K562 (cell line): ENCODE data around the gene NKIRAS1. TPM values are rescaled to one million over a fixed set of nuclear protein-coding genes. Genes with fewer than 3 reads are reported as not detected.
A peak's percentile ranks its signal among the peaks of the same experiment; 100 is the strongest.

ENCODE experiments used
- ATAC-seq: fragments of 200-7000 bp; cut with Tn5 transposase; 3 replicates; pipeline ENCODE4 v1.9.1; 2020; ENCODE audit warnings: moderate library complexity
- BruUV-seq: library from RNA; stranded (reverse); fragments of 400-500 nt; replicated peaks from 2 replicates; lab custom pipeline; 2021; lab: Mats Ljungman, UMichigan
- CTCF ChIA-PET: fragments of 300-600 bp; formaldehyde crosslinking; extraction: SDS; loops from one replicate; lab custom pipeline; 2021; ENCODE audit warnings: low intra/inter-chr PET ratio; lab: Yijun Ruan, JAX
- POLR2A ChIA-PET: fragments of 300-600, 350-650 bp; sonication (Branson Sonifier 250); formaldehyde crosslinking; extraction: SDS; loops from one replicate; lab custom pipeline; 2021; ENCODE audit warnings: antibody characterized with exemption, inconsistent platforms; lab: Yijun Ruan, JAX
- DNase-seq, 4 experiments: peaks; one replicate each; pipeline versions ENCODE4 v3.0.0 to v3.0.0-alpha.2; 2011 to 2018; ENCODE audit warnings: low spot score in 3 of 4, mixed read lengths in 3 of 4; ENCODE audit errors: extremely low read depth in 1 of 4
- FAIRE-seq: peaks from 2 replicates; lab custom pipeline; 2011; peaks lifted over from hg19 to GRCh38; lab: Jason Lieb, UNC
- H2AFZ ChIP-seq: 2 replicates; pipeline ENCODE4 v1.6.0; 2011; ENCODE audit warnings: low read depth, low read length, control low read depth, inconsistent platforms
- H3K27ac ChIP-seq: fragments of 200-600 bp; 3 replicates; pipeline ENCODE4 v1.8.0; 2011; ENCODE audit warnings: low read depth, mild to moderate bottlenecking, control low read depth, inconsistent platforms, low read length, moderate library complexity, mixed read lengths; ENCODE audit errors: extremely low read depth
- H3K27me3 ChIP-seq, 2 experiments: fragments of 300-600 bp in 1 of 2; 2 replicates in 1 of 2; 3 replicates in 1 of 2; pipeline versions ENCODE4 v1.6.0 to v1.8.0; 2011; ENCODE audit warnings: inconsistent platforms in 2 of 2, low read length in 2 of 2, mild to moderate bottlenecking in 1 of 2, mixed read lengths in 1 of 2, moderate library complexity in 1 of 2; ENCODE audit not compliant: control insufficient read depth in 2 of 2, insufficient read depth in 2 of 2
- H3K36me3 ChIP-seq: fragments of 300-600 bp; 3 replicates; pipeline ENCODE4 v1.8.0; 2011; ENCODE audit warnings: mild to moderate bottlenecking, low read length, inconsistent platforms; ENCODE audit not compliant: control insufficient read depth, insufficient read depth
- H3K4me1 ChIP-seq, 2 experiments: fragments of 200-600 bp in 1 of 2; replicated peaks in 1 of 2; 2 replicates in 1 of 2; 3 replicates in 1 of 2; pipeline versions ENCODE4 v1.5.1 to v1.8.0; 2011; ENCODE audit warnings: inconsistent platforms in 2 of 2, low read length in 2 of 2, mild to moderate bottlenecking in 1 of 2, mixed read lengths in 1 of 2, moderate library complexity in 1 of 2; ENCODE audit not compliant: control insufficient read depth in 2 of 2, insufficient read depth in 2 of 2
- H3K4me2 ChIP-seq: 2 replicates; pipeline ENCODE4 v1.6.1; 2011; ENCODE audit warnings: low read length, control low read depth, inconsistent platforms, mixed read lengths; ENCODE audit not compliant: insufficient read depth
- H3K4me3 ChIP-seq: fragments of 200-600 bp; sonication (generic), shearing (Covaris generic); 2 replicates; pipeline ENCODE4 v1.5.1; 2016; ENCODE audit warnings: control low read depth, inconsistent platforms
- H3K79me2 ChIP-seq: fragments of 200-600 bp; 3 replicates; pipeline ENCODE4 v1.8.0; 2011; ENCODE audit warnings: low read length, inconsistent platforms; ENCODE audit not compliant: control insufficient read depth, insufficient read depth
- H3K9ac ChIP-seq, 2 experiments: 2 replicates each; pipeline versions ENCODE4 v1.6.0 to v1.6.1; 2011; ENCODE audit warnings: low read depth in 2 of 2, low read length in 2 of 2, control low read depth in 1 of 2, inconsistent platforms in 1 of 2, mild to moderate bottlenecking in 1 of 2, mixed read lengths in 1 of 2; ENCODE audit not compliant: insufficient read depth in 1 of 2
- H3K9me1 ChIP-seq: one replicate; pipeline ENCODE4 v1.6.0; 2011; ENCODE audit warnings: inconsistent platforms, mild to moderate bottlenecking, low read length, moderate library complexity; ENCODE audit not compliant: control insufficient read depth, insufficient read depth
- H3K9me3 ChIP-seq: replicated peaks from 2 replicates; pipeline ENCODE4 v1.5.1; 2011; ENCODE audit warnings: low read depth, low read length, inconsistent platforms; ENCODE audit not compliant: control insufficient read depth, insufficient read depth
- H4K20me1 ChIP-seq: replicated peaks from 2 replicates; pipeline ENCODE4 v1.6.1; 2011; ENCODE audit warnings: low read length, inconsistent platforms, mixed read lengths; ENCODE audit not compliant: control insufficient read depth, insufficient read depth
- ARNT ChIP-seq, 2 experiments: fragments of 450-650 bp; IDR thresholded peaks; 2 replicates each; pipeline ENCODE4 v1.6.1; 2016; ENCODE audit warnings: mild to moderate bottlenecking in 1 of 2
- CBX1 ChIP-seq: sonication (generic); IDR thresholded peaks from 2 replicates; pipeline ENCODE4 v1.6.1; 2016; ENCODE audit warnings: antibody characterized with exemption, low read depth, mild to moderate bottlenecking
- FOXK2 ChIP-seq, 2 experiments: fragments of 450-650 bp; IDR thresholded peaks in 1 of 2; conservative IDR thresholded peaks in 1 of 2; 2 replicates each; pipeline ENCODE4 v1.6.1; 2016; ENCODE audit warnings: low read depth in 2 of 2, mild to moderate bottlenecking in 1 of 2
- GABPB1 ChIP-seq: sonication (generic); formaldehyde crosslinking; IDR thresholded peaks from 2 replicates; pipeline ENCODE4 v1.8.0; 2022; ENCODE audit warnings: mild to moderate bottlenecking, missing genetic modification reagents
- PCBP1 ChIP-seq: fragments of 200-400 bp; formaldehyde crosslinking; IDR thresholded peaks from 2 replicates; pipeline ENCODE4 v1.6.1; 2018; ENCODE audit warnings: mild to moderate bottlenecking, low read depth, low read length; ENCODE audit not compliant: poor library complexity, severe bottlenecking
- POLR2A ChIP-seq: fragments of 450-650 bp; conservative IDR thresholded peaks from 2 replicates; pipeline ENCODE4 v1.6.1; 2016
- SRSF7 ChIP-seq: fragments of 200-400 bp; formaldehyde crosslinking; optimal IDR thresholded peaks from 2 replicates; pipeline ENCODE3; 2017; ENCODE audit warnings: mild to moderate bottlenecking, low read depth, low read length
- TAF9B ChIP-seq: fragments of 450-650 bp; IDR thresholded peaks from 2 replicates; pipeline ENCODE4 v1.6.1; 2018; ENCODE audit warnings: mild to moderate bottlenecking; ENCODE audit not compliant: partially characterized antibody
- WHSC1 ChIP-seq: IDR thresholded peaks from one replicate; pipeline ENCODE4 v1.6.1; 2012; ENCODE audit warnings: low read length, control low read depth, inconsistent platforms
- ZFP30 ChIP-seq: fragments of 250-450 bp; sonication (Bioruptor Pico); IDR thresholded peaks from 2 replicates; pipeline ENCODE4 v1.8.0; 2022; ENCODE audit warnings: moderate library complexity, mild to moderate bottlenecking, inconsistent platforms, borderline replicate concordance
- ZNF124 ChIP-seq: sonication (generic); formaldehyde crosslinking; IDR thresholded peaks from 2 replicates; pipeline ENCODE4 v1.8.1; 2022; ENCODE audit warnings: missing genetic modification reagents
- ZNF282 ChIP-seq: sonication (generic); formaldehyde crosslinking; IDR thresholded peaks from 2 replicates; pipeline ENCODE4 v1.8.1; 2023; ENCODE audit warnings: missing genetic modification reagents
- ZNF3 ChIP-seq: fragments of 250-450 bp; sonication (Bioruptor Pico); IDR thresholded peaks from 2 replicates; pipeline ENCODE4 v1.5.0; 2021; ENCODE audit warnings: mild to moderate bottlenecking, moderate library complexity
- ZNF354B ChIP-seq: fragments of 250-450 bp; sonication (Bioruptor Pico); IDR thresholded peaks from 2 replicates; pipeline ENCODE4 v1.4.0; 2020
- ZNF584 ChIP-seq: fragments of 200-800 bp; sonication (Bioruptor generic); IDR thresholded peaks from 2 replicates; pipeline ENCODE4 v1.6.1; 2016; ENCODE audit warnings: low read depth, mild to moderate bottlenecking, missing genetic modification characterization, missing compliant biosample characterization
- ZNF586 ChIP-seq: fragments of 450-650 bp; formaldehyde crosslinking; conservative IDR thresholded peaks from 2 replicates; pipeline ENCODE4 v1.4.0; 2020; ENCODE audit warnings: mild to moderate bottlenecking, moderate library complexity
- ZNF764 ChIP-seq: fragments of 250-450 bp; sonication (Bioruptor Pico); IDR thresholded peaks from 2 replicates; pipeline ENCODE4 v1.4.0; 2020; ENCODE audit warnings: low read depth, mild to moderate bottlenecking, moderate library complexity
- ZNF780A ChIP-seq: fragments of 250-450 bp; sonication (Bioruptor Pico); IDR thresholded peaks from 2 replicates; pipeline ENCODE4 v1.5.0; 2021; ENCODE audit warnings: mild to moderate bottlenecking
- WGBS: fragments of 100-300 bp; shearing (Covaris generic); methylation state at CpG from one replicate; pipeline ENCODE4 v1.1.6; 2016; ENCODE audit warnings: low coverage, mixed read lengths; ENCODE audit not compliant: insufficient coverage; ENCODE audit errors: missing lambda C conversion rate; 5-methylcytosine and 5-hydroxymethylcytosine counted together
- in situ Hi-C: fragments of 300-500 bp; cut with MboI; formaldehyde crosslinking; loops from 4 replicates; pipeline ENCODE4 v1.15.0; 2018; ENCODE audit warnings: inconsistent platforms, mixed read lengths
- intact Hi-C: fragments of 100-400 bp; cut with micrococcal nuclease; formaldehyde crosslinking; loops from 2 replicates; pipeline ENCODE4 v1.14.2; 2022
- polyA plus RNA-seq, 8 experiments: library from polyadenylated mRNA; depleted of rRNA in 4 of 8; stranded (reverse) in 5 of 8; unstranded in 3 of 8; fragments of >200 nt; fragmentation: Nextera tagmentation in 2 of 8; fragmentation: Illumina TruSeq in 1 of 8; extraction: Ambion mirVana in 2 of 8; extraction: Trizol in 1 of 8; gene quantifications; 2 replicates each; pipeline versions ENCODE4 v1.2.1 to v1.2.3, GENCODE V29; 2011 to 2014; ENCODE audit warnings: inconsistent platforms in 1 of 8, missing spikeins in 1 of 8
- total RNA-seq, 7 experiments: library from RNA; depleted of rRNA in 6 of 7; stranded (reverse); fragments of >200 nt in 6 of 7; fragmentation: Illumina TruSeq in 2 of 7; extraction: Trizol in 2 of 7; gene quantifications; 2 replicates each; pipeline versions ENCODE4 v1.2.1 to v1.2.3, GENCODE V29; 2011 to 2021; ENCODE audit warnings: low replicate concordance in 1 of 7
- TF ChIP-seq, protein P1 (sequence below): fragments of 450-650 bp; formaldehyde crosslinking; IDR thresholded peaks from 2 replicates; pipeline ENCODE4 v1.4.0; 2020; ENCODE audit warnings: mild to moderate bottlenecking, moderate library complexity
- TF ChIP-seq, protein P2 (sequence below): fragments of 200-800 bp; sonication (Bioruptor generic); IDR thresholded peaks from 2 replicates; pipeline ENCODE4 v1.6.1; 2017; ENCODE audit warnings: missing genetic modification characterization, missing compliant biosample characterization

Gene NKIRAS1
- total and polyA plus RNA-seq, 9 of the 15 experiments (the other 6 are each of a cell fraction or from before 2014, with no cell fraction given) = 5.1 to 10.3 (median 6.3) TPM

DNA sequence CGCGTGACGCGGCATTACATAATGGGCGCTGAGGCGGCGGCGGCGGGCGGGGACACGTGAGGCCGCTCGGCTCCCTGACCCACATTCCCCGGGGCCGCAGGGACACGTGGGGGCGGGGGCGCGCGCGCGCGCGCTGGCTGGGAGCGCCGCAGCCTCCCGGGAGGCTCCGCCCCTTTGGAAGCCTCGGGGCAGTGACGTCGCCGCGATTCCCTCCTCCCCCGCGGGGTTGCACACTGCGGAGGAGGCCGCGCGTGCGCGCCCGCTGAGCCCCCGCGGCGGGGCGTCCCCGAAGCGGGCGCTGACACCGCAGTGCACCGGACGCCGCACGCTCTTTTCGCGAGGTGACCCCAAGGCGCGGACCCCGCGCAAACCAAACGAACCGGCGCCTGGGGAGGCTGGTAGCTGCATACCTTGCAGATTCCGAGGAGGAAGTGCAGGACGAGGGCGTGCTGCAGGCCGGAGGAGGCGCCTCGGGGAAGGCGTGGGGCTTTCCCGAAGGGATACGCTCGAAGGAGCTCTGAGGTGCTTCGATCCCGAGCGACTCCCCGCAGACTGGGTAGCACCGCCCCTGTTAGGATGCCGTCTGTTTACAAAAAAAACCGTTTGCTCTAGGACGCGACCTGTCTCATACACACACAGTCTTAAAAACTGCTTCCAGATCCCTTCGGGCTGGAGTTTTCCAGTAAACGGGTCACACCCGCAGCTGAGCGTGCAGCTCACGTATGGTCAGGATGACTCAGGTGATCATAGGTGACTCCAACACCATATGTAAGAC, 29.3 kb upstream of the NKIRAS1 start (continued):
- TF ChIP-seq ARNT (IDR thresholded peaks at IDR 0.05) = 0 out of 4 replicates have a peak, but pooled peaks have one; percentile 39 to 65
- peak; percentile 60; the same call in 1 of the 2 replicates for TF ChIP-seq GABPB1 (CRISPR knock-in tag)
- TF ChIP-seq ZNF780A (CRISPR knock-in tag) = no peak
- no peak for TF ChIP-seq WHSC1
- peak; percentile 53 for TF ChIP-seq TAF9B
- TF ChIP-seq SRSF7 = no peak
- TF ChIP-seq ZNF586 (CRISPR knock-in tag) = no peak
- no peak for TF ChIP-seq ZFP30
- TF ChIP-seq ZNF3 (CRISPR knock-in tag) = no peak
- no peak for TF ChIP-seq ZNF354B (CRISPR knock-in tag)
- TF ChIP-seq ZNF124 (CRISPR knock-in tag) = no peak
- TF ChIP-seq POLR2A = peak; percentile 73
- peak; percentile 49; the same call in 1 of the 2 replicates for TF ChIP-seq CBX1

DNA sequence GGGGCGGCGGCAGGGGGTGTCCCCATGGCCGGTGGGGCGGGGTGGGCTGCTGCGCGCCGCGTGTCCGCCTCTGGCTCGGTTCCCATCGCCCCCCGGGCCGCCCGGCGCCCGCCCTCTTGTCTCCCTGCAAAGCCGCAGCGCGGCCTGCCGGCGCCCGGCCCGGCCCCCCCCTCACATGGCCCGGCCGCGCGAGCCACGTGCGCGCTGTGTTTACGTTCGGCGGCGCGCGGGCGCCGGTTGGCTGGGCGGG, 28.8 kb upstream of the NKIRAS1 start:
- FAIRE-seq = no peak
- Histone ChIP-seq H4K20me1 (no peaks in the 10 kb centered on the region), H2AFZ (no peak overlapping the region; the same call in 1 of the 2 replicates), H3K9ac (peak overlapping the region in 1 of 2 experiments; percentile 86; a peak in 3 of 4 replicates), H3K27ac (peak overlapping the region; percentile 85; the same call in 1 of the 3 replicates), H3K4me2 (no peak overlapping the region), H3K4me3 (peak overlapping the region; percentile 59), H3K27me3 (no peaks in the 10 kb centered on the region), H3K79me2 (no peaks in the 10 kb centered on the region), H3K9me3 (no peaks in the 10 kb centered on the region), H3K4me1 (peaks cover 17 to 51% of the 10 kb centered on the region in 2 experiments), H3K9me1 (no peaks in the 10 kb centered on the region), H3K36me3 (no peaks in the 10 kb centered on the region)
- no TSS peak for BruUV-seq
- 0% methylated on average over 12 of the region's 39 CpGs for WGBS
- no peak for DNase-seq
- ChIA-PET POLR2A (interaction anchor here (1.1 to 1.9 kb wide), 4 partner anchors 16 to 29 kb away, joined by 4 to 17 read pairs (median 6); partner anchors contain the start of genes NKIRAS1 and RPL15), CTCF (interaction anchor here (0.6 kb wide), 1 partner anchor 312 kb away, joined by 3 read pairs; no protein-coding TSS in a partner anchor)
- in situ Hi-C loops (no loop called here), intact Hi-C loops (loop anchor here (1.0 to 10.0 kb wide), 3 partner anchors 28 to 141 kb away; partner anchors contain the start of genes RPL15 and UBE2E1)
- no peak for ATAC-seq
- TF ChIP-seq ZNF584 (CRISPR knock-in tag) (no peak), GABPB1 (CRISPR knock-in tag) (no peak), ZNF586 (CRISPR knock-in tag) (no peak), ZNF282 (CRISPR knock-in tag) (peak; percentile 7; the same call in 1 of the 2 replicates), PCBP1 (peak; percentile 84), ZNF764 (CRISPR knock-in tag) (no peak), FOXK2 (conservative IDR thresholded peaks at IDR 0.05 in 1 of 2, IDR thresholded peaks at IDR 0.05 in 1 of 2; ENCODE audit: low read depth in 2 of 2) (peak; percentile 90 to 96; a peak in 2 of 4 replicates)
- TF ChIP-seq, protein P1, sequence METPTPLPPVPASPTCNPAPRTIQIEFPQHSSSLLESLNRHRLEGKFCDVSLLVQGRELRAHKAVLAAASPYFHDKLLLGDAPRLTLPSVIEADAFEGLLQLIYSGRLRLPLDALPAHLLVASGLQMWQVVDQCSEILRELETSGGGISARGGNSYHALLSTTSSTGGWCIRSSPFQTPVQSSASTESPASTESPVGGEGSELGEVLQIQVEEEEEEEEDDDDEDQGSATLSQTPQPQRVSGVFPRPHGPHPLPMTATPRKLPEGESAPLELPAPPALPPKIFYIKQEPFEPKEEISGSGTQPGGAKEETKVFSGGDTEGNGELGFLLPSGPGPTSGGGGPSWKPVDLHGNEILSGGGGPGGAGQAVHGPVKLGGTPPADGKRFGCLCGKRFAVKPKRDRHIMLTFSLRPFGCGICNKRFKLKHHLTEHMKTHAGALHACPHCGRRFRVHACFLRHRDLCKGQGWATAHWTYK (CRISPR knock-in tag) = no peak
- TF ChIP-seq, protein P2, sequence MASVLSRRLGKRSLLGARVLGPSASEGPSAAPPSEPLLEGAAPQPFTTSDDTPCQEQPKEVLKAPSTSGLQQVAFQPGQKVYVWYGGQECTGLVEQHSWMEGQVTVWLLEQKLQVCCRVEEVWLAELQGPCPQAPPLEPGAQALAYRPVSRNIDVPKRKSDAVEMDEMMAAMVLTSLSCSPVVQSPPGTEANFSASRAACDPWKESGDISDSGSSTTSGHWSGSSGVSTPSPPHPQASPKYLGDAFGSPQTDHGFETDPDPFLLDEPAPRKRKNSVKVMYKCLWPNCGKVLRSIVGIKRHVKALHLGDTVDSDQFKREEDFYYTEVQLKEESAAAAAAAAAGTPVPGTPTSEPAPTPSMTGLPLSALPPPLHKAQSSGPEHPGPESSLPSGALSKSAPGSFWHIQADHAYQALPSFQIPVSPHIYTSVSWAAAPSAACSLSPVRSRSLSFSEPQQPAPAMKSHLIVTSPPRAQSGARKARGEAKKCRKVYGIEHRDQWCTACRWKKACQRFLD (CRISPR knock-in tag) = 0 out of 2 replicates have a peak, but pooled peaks have one; percentile 97
